Measurements from ENCODE around the gene ACTG1. TPM values are rescaled to one million over a fixed set of nuclear protein-coding genes. Genes with fewer than 3 reads are reported as not detected.

Gene ACTG1
- total and polyA plus RNA-seq, 2 donors (not counting 1 experiment from before 2014, with no cell fraction given), result 803 to 1,677 TPM

GRCh38 chr17:81470944-81471817 lies 41.4 kb downstream of the ACTG1 start:
- H3K27ac Mint-ChIP-seq, result no peak overlapping the region
- ChIA-PET CTCF (no interaction called here), POLR2A (no interaction called here)
- H3K9me3 Mint-ChIP-seq (ENCODE audit: insufficient read depth), result no peaks in the 10 kb centered on the region
- TF ChIP-seq, protein P1, sequence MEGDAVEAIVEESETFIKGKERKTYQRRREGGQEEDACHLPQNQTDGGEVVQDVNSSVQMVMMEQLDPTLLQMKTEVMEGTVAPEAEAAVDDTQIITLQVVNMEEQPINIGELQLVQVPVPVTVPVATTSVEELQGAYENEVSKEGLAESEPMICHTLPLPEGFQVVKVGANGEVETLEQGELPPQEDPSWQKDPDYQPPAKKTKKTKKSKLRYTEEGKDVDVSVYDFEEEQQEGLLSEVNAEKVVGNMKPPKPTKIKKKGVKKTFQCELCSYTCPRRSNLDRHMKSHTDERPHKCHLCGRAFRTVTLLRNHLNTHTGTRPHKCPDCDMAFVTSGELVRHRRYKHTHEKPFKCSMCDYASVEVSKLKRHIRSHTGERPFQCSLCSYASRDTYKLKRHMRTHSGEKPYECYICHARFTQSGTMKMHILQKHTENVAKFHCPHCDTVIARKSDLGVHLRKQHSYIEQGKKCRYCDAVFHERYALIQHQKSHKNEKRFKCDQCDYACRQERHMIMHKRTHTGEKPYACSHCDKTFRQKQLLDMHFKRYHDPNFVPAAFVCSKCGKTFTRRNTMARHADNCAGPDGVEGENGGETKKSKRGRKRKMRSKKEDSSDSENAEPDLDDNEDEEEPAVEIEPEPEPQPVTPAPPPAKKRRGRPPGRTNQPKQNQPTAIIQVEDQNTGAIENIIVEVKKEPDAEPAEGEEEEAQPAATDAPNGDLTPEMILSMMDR (IDR thresholded peaks at IDR 0.05), result no peak
- TF ChIP-seq EZH2 (IDR thresholded peaks at IDR 0.05; ENCODE audit: borderline replicate concordance, insufficient read depth, low read depth, low read length, poor library complexity, severe bottlenecking), result no peak
- Histone ChIP-seq H3K4me2 (replicated peaks; ENCODE audit: low read depth, low read length, poor library complexity, severe bottlenecking) (no peak overlapping the region), H3K27me3 (replicated peaks in 1 of 4; ENCODE audit: control extremely low read depth in 1 of 4, control insufficient read depth in 3 of 4, insufficient read depth in 4 of 4, low read length in 3 of 4) (no peaks in the 10 kb centered on the region), H3K9me3 (ENCODE audit: control extremely low read depth in 1 of 3, control insufficient read depth in 2 of 3, insufficient read depth in 1 of 3, low read length in 2 of 3) (peaks cover 0 to 6% (median 0%) of the 10 kb centered on the region in 3 donors), H3K27ac (ENCODE audit: low read length in 2 of 2) (no peak overlapping the region), H3K79me2 (ENCODE audit: control insufficient read depth, insufficient read depth, low read length) (no peaks in the 10 kb centered on the region), H3K4me3 (ENCODE audit: control extremely low read depth in 1 of 5, extremely low read depth in 1 of 5, insufficient read depth in 1 of 5, low read depth in 2 of 5, low read length in 4 of 5) (no peak overlapping the region), H3K9ac (ENCODE audit: low read length) (no peak overlapping the region), H3K36me3 (replicated peaks in 1 of 2; ENCODE audit: control extremely low read depth in 1 of 2, control insufficient read depth in 1 of 2, extremely low read depth in 1 of 2, insufficient read depth in 2 of 2, low read length in 1 of 2) (no peaks in the 10 kb centered on the region), H3K4me1 (ENCODE audit: control insufficient read depth in 2 of 2, insufficient read depth in 2 of 2, low read length in 2 of 2) (no peaks in the 10 kb centered on the region), H4K20me1 (ENCODE audit: control insufficient read depth, insufficient read depth, low read length, poor library complexity, severe bottlenecking) (no peaks in the 10 kb centered on the region), H2AFZ (ENCODE audit: insufficient read depth, low read depth, low read length, poor library complexity, severe bottlenecking) (no peak overlapping the region)
- 81% methylated on average over 13 of the region's 14 CpGs for WGBS (ENCODE audit: insufficient coverage)
- intact Hi-C loops (cut with micrococcal nuclease), result no loop called here
- H3K4me3 Mint-ChIP-seq, result no peak overlapping the region
- no peak for ATAC-seq (ENCODE audit: low read depth)
- no peaks in the 10 kb centered on the region for H3K27me3 Mint-ChIP-seq
- no peak for DNase-seq
- H3K4me1 Mint-ChIP-seq, result no peaks in the 10 kb centered on the region

DNA sequence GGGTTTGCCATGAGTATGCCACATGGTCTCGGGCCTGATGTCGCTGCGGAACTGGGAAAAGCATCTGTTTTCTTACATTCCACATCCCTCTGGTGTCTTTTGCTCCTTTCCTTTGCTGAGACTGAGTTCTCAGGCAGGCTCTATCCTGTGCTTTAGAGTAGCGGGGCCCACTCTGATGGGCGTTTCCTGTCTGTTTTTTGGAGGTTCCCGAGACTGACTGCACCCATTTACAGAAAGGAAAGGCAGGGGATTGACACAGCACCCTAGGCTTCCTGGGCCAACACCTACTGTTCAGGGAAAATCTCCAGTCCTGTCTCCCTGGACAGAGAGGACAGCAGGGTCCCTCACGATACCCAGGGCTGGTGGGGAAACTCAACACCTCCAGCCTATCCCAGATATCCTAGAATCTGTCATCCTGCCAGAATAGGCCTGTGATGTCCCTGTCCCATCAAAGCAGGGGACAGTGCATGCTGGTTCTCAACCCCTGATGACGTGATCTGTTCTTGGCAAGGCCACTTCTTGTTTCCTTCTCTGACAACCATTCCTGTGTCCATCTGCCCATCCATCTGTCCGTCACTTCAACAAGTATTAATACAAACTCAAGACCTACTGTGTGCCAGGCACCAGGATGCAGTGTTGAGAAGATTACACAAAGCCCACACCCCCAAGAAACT lies 42.2 kb downstream of the ACTG1 start:
- intact Hi-C loops (cut with micrococcal nuclease), result no loop called here
- CTCF ChIA-PET, result no interaction called here
- no peak for TF ChIP-seq EZH2 (IDR thresholded peaks at IDR 0.05; ENCODE audit: borderline replicate concordance, insufficient read depth, low read depth, low read length, poor library complexity, severe bottlenecking)
- TF ChIP-seq, protein P1 (IDR thresholded peaks at IDR 0.05), result no peak
- Mint-ChIP-seq H3K27me3 (no peaks in the 10 kb centered on the region), H3K4me1 (no peaks in the 10 kb centered on the region), H3K9me3 (ENCODE audit: insufficient read depth) (no peaks in the 10 kb centered on the region), H3K4me3 (no peak overlapping the region), H3K27ac (no peak overlapping the region)
- Histone ChIP-seq H4K20me1 (ENCODE audit: control insufficient read depth, insufficient read depth, low read length, poor library complexity, severe bottlenecking) (no peaks in the 10 kb centered on the region), H3K36me3 (replicated peaks in 1 of 2; ENCODE audit: control extremely low read depth in 1 of 2, control insufficient read depth in 1 of 2, extremely low read depth in 1 of 2, insufficient read depth in 2 of 2, low read length in 1 of 2) (no peaks in the 10 kb centered on the region), H3K9me3 (ENCODE audit: control extremely low read depth in 1 of 3, control insufficient read depth in 2 of 3, insufficient read depth in 1 of 3, low read length in 2 of 3) (peaks cover 0 to 6% (median 0%) of the 10 kb centered on the region in 3 donors), H3K27ac (ENCODE audit: low read length in 2 of 2) (no peak overlapping the region), H2AFZ (ENCODE audit: insufficient read depth, low read depth, low read length, poor library complexity, severe bottlenecking) (no peak overlapping the region), H3K4me1 (ENCODE audit: control insufficient read depth in 2 of 2, insufficient read depth in 2 of 2, low read length in 2 of 2) (no peaks in the 10 kb centered on the region), H3K4me3 (ENCODE audit: control extremely low read depth in 1 of 5, extremely low read depth in 1 of 5, insufficient read depth in 1 of 5, low read depth in 2 of 5, low read length in 4 of 5) (no peak overlapping the region), H3K27me3 (replicated peaks in 1 of 4; ENCODE audit: control extremely low read depth in 1 of 4, control insufficient read depth in 3 of 4, insufficient read depth in 4 of 4, low read length in 3 of 4) (no peaks in the 10 kb centered on the region), H3K9ac (ENCODE audit: low read length) (no peak overlapping the region), H3K79me2 (ENCODE audit: control insufficient read depth, insufficient read depth, low read length) (no peaks in the 10 kb centered on the region), H3K4me2 (replicated peaks; ENCODE audit: low read depth, low read length, poor library complexity, severe bottlenecking) (no peak overlapping the region)
- ATAC-seq (ENCODE audit: low read depth) (no peak), DNase-seq (no peak)
- POLR2A ChIA-PET, result no interaction called here
- 85% methylated on average over 9 of the region's 9 CpGs for WGBS (ENCODE audit: insufficient coverage)

Data from B cell (primary cell).